Astrocyte (in vitro differentiated cells and primary cell): Measurements from ENCODE around the gene GNA14. TPM values are rescaled to one million over a fixed set of nuclear protein-coding genes. Genes with fewer than 3 reads are reported as not detected.

Experiments
- DNase-seq: peaks from one replicate; pipeline ENCODE4 v3.0.0-alpha.2; 2010; ENCODE audit warnings: low read depth
- FAIRE-seq: peaks from 2 replicates; lab custom pipeline; 2011; peaks lifted over from hg19 to GRCh38; lab: Jason Lieb, UNC
- H2AFZ ChIP-seq: 2 replicates; pipeline ENCODE4 v1.6.0; 2012; ENCODE audit warnings: low read depth, low read length, inconsistent platforms
- H3K27ac ChIP-seq: 2 replicates; pipeline ENCODE4 v1.5.1; 2011; ENCODE audit warnings: low read depth, low read length, inconsistent platforms
- H3K27me3 ChIP-seq: 2 replicates; pipeline ENCODE4 v1.6.0; 2011; ENCODE audit warnings: low read length, inconsistent platforms; ENCODE audit not compliant: insufficient read depth
- H3K36me3 ChIP-seq: 2 replicates; pipeline ENCODE4 v1.5.1; 2011; ENCODE audit warnings: low read length, inconsistent platforms; ENCODE audit not compliant: insufficient read depth
- H3K4me1 ChIP-seq: 2 replicates; pipeline ENCODE4 v1.5.1; 2011; ENCODE audit warnings: low read length, inconsistent platforms; ENCODE audit not compliant: insufficient read depth
- H3K4me2 ChIP-seq: 2 replicates; pipeline ENCODE4 v1.6.0; 2012; ENCODE audit warnings: low read length, inconsistent platforms
- H3K4me3 ChIP-seq: 2 replicates; pipeline ENCODE4 v1.5.1; 2011; ENCODE audit warnings: low read depth, mild to moderate bottlenecking, low read length, inconsistent platforms; ENCODE audit not compliant: insufficient read depth
- H3K79me2 ChIP-seq: 2 replicates; pipeline ENCODE4 v1.6.0; 2012; ENCODE audit warnings: mild to moderate bottlenecking, low read length, inconsistent platforms; ENCODE audit not compliant: insufficient read depth
- H3K9ac ChIP-seq: 2 replicates; pipeline ENCODE4 v1.6.0; 2012; ENCODE audit warnings: mild to moderate bottlenecking, low read length, inconsistent platforms
- H3K9me3 ChIP-seq: 2 replicates; pipeline ENCODE4 v1.5.1; 2012; ENCODE audit warnings: low read depth, mild to moderate bottlenecking, low read length, inconsistent platforms; ENCODE audit not compliant: insufficient read depth
- H4K20me1 ChIP-seq: 2 replicates; pipeline ENCODE4 v1.6.0; 2012; ENCODE audit warnings: low read length, inconsistent platforms; ENCODE audit not compliant: insufficient read depth
- H3K27ac Mint-ChIP-seq: one replicate; pipeline ENCODE4 v1.8.0; 2021; ENCODE audit warnings: mild to moderate bottlenecking, mixed read lengths; ENCODE audit not compliant: unreplicated experiment
- H3K27me3 Mint-ChIP-seq: one replicate; pipeline ENCODE4 v1.8.0; 2021; ENCODE audit warnings: low read depth, mixed read lengths; ENCODE audit not compliant: unreplicated experiment
- H3K36me3 Mint-ChIP-seq: one replicate; pipeline ENCODE4 v1.8.0; 2021; ENCODE audit warnings: low read depth, mixed read lengths; ENCODE audit not compliant: unreplicated experiment
- H3K4me1 Mint-ChIP-seq: one replicate; pipeline ENCODE4 v1.8.0; 2021; ENCODE audit warnings: low read depth, mixed read lengths; ENCODE audit not compliant: unreplicated experiment
- H3K4me3 Mint-ChIP-seq: one replicate; pipeline ENCODE4 v1.8.0; 2021; ENCODE audit warnings: mild to moderate bottlenecking, moderate library complexity, mixed read lengths; ENCODE audit not compliant: unreplicated experiment
- H3K9me3 Mint-ChIP-seq: one replicate; pipeline ENCODE4 v1.8.0; 2021; ENCODE audit warnings: mild to moderate bottlenecking, mixed read lengths; ENCODE audit not compliant: unreplicated experiment
- EZH2 ChIP-seq: IDR thresholded peaks from 2 replicates; pipeline ENCODE4 v1.6.1; 2012; ENCODE audit warnings: mild to moderate bottlenecking, low read length, inconsistent platforms; ENCODE audit not compliant: insufficient read depth
- total RNA-seq: library from RNA; stranded (reverse); gene quantifications from 2 replicates; pipeline ENCODE4 v1.2.1, GENCODE V29; 2021
- TF ChIP-seq, protein P1 (sequence below): IDR thresholded peaks from 2 replicates; pipeline ENCODE4 v1.5.1; 2011; ENCODE audit warnings: low read depth, mild to moderate bottlenecking, inconsistent platforms, low read length, moderate library complexity; ENCODE audit not compliant: insufficient read depth

Gene GNA14
- total RNA-seq, 1 donor from 2014 or later, result 1.0 TPM

DNA sequence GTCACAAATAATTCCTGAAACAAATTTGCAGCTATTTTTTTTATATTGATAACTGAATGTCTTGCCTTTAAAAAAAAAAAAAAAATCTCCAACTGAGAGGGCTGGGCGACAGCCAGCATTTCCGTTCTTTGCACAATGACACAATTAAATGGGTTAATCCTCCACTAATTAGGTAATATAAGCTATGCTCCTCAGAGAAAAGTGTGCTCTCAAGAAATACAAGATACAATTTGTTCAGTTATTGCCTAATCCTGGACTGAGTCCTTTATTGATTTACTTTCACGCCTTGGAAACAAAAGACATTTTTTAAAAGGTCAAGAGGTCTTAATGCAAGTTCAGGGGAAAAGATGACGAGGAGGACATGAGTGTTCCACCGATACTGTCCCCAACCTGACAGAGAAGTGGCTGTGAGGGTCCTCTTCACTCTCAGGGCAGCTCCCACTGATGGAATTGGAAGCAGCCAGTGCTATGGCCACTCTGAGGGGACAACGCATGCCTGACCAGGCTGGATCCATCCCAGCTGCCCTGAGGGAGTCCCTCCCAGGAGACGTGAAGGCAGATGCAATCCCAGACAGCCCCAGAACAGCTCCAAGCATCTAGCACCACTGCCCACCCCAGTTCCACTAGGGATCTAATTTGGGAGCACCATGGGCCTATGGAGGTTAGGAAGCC is 220.7 kb downstream of the GNA14 start:
- Mint-ChIP-seq H3K27ac (no peak overlapping the region), H3K4me3 (no peak overlapping the region), H3K36me3 (no peaks in the 10 kb centered on the region), H3K27me3 (no peaks in the 10 kb centered on the region), H3K4me1 (peaks cover 12% of the 10 kb centered on the region), H3K9me3 (no peaks in the 10 kb centered on the region)
- TF ChIP-seq, protein P1, sequence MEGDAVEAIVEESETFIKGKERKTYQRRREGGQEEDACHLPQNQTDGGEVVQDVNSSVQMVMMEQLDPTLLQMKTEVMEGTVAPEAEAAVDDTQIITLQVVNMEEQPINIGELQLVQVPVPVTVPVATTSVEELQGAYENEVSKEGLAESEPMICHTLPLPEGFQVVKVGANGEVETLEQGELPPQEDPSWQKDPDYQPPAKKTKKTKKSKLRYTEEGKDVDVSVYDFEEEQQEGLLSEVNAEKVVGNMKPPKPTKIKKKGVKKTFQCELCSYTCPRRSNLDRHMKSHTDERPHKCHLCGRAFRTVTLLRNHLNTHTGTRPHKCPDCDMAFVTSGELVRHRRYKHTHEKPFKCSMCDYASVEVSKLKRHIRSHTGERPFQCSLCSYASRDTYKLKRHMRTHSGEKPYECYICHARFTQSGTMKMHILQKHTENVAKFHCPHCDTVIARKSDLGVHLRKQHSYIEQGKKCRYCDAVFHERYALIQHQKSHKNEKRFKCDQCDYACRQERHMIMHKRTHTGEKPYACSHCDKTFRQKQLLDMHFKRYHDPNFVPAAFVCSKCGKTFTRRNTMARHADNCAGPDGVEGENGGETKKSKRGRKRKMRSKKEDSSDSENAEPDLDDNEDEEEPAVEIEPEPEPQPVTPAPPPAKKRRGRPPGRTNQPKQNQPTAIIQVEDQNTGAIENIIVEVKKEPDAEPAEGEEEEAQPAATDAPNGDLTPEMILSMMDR, result no peak
- TF ChIP-seq EZH2, result no peak
- Histone ChIP-seq H3K27me3 (no peaks in the 10 kb centered on the region), H3K9me3 (no peaks in the 10 kb centered on the region), H3K4me2 (no peak overlapping the region), H3K27ac (no peak overlapping the region), H3K36me3 (no peaks in the 10 kb centered on the region), H3K79me2 (no peaks in the 10 kb centered on the region), H4K20me1 (no peaks in the 10 kb centered on the region), H3K4me3 (no peak overlapping the region), H3K4me1 (peaks cover 7% of the 10 kb centered on the region), H3K9ac (no peak overlapping the region), H2AFZ (no peak overlapping the region)
- no peak for FAIRE-seq
- no peak for DNase-seq

DNA sequence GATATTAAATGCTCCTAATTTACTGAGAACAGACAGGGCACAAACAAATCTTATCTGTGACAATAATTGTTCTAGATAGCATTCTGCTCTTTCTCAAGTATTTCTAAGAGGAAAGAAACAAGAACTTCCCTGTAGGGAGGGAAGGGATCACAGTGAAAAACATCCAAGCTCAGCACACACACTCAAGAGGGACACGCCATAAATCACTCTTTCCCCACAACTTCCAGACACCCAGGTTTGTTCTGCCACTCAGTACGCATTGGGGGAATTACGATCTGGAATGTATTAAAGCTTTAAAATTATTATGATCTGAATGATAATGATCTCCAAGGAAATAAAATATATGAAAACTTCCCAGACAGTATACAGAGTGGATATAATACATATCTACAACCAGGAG is 221.4 kb downstream of the GNA14 start:
- peaks cover 11% of the 10 kb centered on the region for H3K4me1 ChIP-seq
- no peaks in the 10 kb centered on the region for H3K36me3 ChIP-seq
- H4K20me1 ChIP-seq, result no peaks in the 10 kb centered on the region
- H3K4me2 ChIP-seq, result no peak overlapping the region
- no peak overlapping the region for H3K27ac ChIP-seq
- no peaks in the 10 kb centered on the region for H3K79me2 ChIP-seq
- H3K36me3 Mint-ChIP-seq, result no peaks in the 10 kb centered on the region
- TF ChIP-seq EZH2, result no peak
- TF ChIP-seq, protein P1, result no peak
- H3K4me3 Mint-ChIP-seq, result no peak overlapping the region
- no peaks in the 10 kb centered on the region for H3K9me3 Mint-ChIP-seq
- H3K27me3 ChIP-seq, result no peaks in the 10 kb centered on the region
- H3K4me1 Mint-ChIP-seq, result peaks cover 18% of the 10 kb centered on the region
- H3K9me3 ChIP-seq, result no peaks in the 10 kb centered on the region
- FAIRE-seq, result no peak
- no peak overlapping the region for H2AFZ ChIP-seq
- no peak for DNase-seq
- H3K4me3 ChIP-seq, result no peak overlapping the region
- H3K27me3 Mint-ChIP-seq, result no peaks in the 10 kb centered on the region
- no peak overlapping the region for H3K27ac Mint-ChIP-seq
- H3K9ac ChIP-seq, result no peak overlapping the region

DNA sequence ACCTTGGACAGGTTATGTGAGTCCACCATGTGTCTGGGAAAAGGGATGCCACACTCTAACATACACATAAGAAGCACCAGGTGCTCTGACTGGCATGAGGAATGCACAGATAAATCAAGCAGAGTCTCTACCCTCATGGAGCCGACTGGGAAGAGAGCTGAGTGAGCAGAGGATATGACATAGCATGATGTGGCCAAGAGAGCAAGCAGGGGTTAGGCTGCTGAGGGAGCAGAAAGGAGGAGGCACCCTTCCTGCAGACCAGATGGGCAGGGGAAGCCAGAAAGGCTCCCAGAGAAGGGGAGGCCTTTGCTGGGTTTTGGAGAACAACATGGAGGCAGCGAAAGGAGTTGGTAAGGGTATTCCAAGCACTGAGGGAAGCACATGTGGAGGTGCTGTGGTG is 223.1 kb downstream of the GNA14 start:
- FAIRE-seq (no peak), DNase-seq (no peak)
- Mint-ChIP-seq H3K4me1 (peaks cover 23% of the 10 kb centered on the region), H3K36me3 (no peaks in the 10 kb centered on the region), H3K9me3 (no peaks in the 10 kb centered on the region), H3K4me3 (no peak overlapping the region), H3K27me3 (no peaks in the 10 kb centered on the region), H3K27ac (no peak overlapping the region)
- Histone ChIP-seq H3K9ac (no peak overlapping the region), H3K79me2 (no peaks in the 10 kb centered on the region), H4K20me1 (no peaks in the 10 kb centered on the region), H3K4me1 (peaks cover 11% of the 10 kb centered on the region), H3K4me2 (no peak overlapping the region), H3K27ac (no peak overlapping the region), H3K4me3 (no peak overlapping the region), H2AFZ (no peak overlapping the region), H3K27me3 (no peaks in the 10 kb centered on the region), H3K9me3 (no peaks in the 10 kb centered on the region), H3K36me3 (no peaks in the 10 kb centered on the region)
- no peak for TF ChIP-seq EZH2
- TF ChIP-seq, protein P1, result no peak
